GM12873 (cell line): ENCODE data around the gene IFT122.
A peak's percentile ranks its signal among the peaks of the same experiment; 100 is the strongest.

ENCODE experiments used
- TF ChIP-seq, protein P1 (sequence below): IDR thresholded peaks from 2 replicates; pipeline ENCODE4 v1.5.1; 2012; ENCODE audit warnings: low read depth, mild to moderate bottlenecking, moderate library complexity, low read length, control low read depth; ENCODE audit not compliant: insufficient read depth; ENCODE audit errors: missing control alignments

The IFT122 gene

DNA sequence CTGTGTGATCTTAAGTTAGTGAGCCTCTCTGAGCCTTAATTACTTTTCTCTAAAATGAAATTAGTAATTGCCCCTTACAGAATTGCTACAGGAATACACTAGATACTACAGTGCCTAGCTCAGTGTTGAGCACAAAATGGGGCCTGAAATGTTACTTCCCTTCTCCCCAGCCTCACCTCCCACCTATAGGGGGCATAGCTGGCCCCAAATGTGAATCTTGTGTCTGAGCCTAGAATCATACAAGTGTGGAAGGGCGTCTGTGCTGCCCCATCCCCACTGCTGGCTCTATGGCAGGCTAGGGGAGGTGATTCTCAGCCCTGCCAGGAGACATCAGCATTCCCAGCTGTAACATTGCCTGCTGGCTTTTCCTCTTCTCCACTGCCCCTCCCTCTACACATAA is 42.7 kb downstream of the IFT122 start:
- TF ChIP-seq, protein P1, sequence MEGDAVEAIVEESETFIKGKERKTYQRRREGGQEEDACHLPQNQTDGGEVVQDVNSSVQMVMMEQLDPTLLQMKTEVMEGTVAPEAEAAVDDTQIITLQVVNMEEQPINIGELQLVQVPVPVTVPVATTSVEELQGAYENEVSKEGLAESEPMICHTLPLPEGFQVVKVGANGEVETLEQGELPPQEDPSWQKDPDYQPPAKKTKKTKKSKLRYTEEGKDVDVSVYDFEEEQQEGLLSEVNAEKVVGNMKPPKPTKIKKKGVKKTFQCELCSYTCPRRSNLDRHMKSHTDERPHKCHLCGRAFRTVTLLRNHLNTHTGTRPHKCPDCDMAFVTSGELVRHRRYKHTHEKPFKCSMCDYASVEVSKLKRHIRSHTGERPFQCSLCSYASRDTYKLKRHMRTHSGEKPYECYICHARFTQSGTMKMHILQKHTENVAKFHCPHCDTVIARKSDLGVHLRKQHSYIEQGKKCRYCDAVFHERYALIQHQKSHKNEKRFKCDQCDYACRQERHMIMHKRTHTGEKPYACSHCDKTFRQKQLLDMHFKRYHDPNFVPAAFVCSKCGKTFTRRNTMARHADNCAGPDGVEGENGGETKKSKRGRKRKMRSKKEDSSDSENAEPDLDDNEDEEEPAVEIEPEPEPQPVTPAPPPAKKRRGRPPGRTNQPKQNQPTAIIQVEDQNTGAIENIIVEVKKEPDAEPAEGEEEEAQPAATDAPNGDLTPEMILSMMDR, result peak; percentile 39

DNA sequence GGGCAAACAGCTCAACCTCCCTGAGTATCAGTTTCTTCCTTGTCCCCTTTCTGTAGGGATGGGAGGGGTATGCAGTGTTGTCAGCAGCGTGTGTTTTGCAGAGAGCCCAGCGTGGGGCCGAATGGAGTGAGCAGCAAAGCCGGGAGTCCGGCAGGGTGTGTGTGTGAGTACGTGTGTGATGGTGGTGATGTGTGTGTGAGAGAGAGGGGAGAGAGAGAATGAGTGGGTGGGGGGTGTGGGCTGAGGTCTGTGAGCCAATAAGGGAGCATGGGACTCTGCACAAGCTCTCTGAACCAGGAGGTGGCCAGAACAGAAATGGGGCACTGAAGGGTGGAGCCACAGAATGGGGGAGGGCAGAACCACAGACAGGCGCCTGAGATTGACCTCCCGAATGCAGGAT is 43.8 kb downstream of the IFT122 start:
- TF ChIP-seq, protein P1, result no peak

DNA sequence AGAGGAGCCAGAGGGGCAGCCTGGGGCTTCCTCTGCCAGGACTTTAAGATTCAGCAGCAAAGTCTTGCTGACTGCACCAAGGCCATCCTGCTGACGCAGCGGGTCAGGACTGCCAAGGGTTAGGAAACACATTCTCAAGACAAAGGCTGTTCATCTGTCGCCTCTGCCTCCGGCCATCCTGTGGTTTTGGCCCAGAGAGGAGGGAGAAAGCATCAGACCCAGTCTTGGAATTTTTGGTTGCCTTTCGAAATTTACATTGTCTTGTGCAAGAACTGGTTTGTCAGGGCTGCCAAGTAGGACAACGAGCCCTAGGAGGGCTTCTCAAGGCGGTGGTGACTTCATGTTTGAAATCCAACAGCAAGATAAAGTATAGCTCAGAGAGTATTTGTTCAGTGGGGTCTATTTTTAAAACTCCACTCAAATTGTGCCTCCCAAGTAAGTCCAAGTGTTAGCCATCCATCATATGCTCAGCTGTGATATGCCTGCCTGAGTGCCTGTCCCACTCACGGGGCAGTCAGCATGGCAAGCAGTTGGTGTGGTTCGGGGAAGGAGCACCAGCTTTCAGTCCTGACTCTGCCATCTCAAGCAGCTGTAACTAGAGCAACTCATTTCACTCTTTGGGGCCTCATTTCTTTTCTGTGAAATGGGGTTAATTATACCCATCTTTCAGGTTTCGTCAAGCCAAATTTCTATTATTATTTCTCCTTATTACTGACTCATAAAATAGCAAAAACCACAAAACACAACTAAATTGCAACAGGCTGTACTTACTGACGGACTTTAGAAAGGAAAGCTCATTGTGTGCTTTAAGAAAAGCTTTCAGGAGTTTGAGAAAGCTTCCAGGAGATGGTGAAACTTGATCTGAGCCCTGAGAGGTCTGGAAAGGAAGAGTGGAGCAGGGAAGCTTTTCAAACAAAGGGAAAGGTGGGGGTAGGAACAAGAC is 46.0 kb downstream of the IFT122 start:
- TF ChIP-seq, protein P1, result no peak

DNA sequence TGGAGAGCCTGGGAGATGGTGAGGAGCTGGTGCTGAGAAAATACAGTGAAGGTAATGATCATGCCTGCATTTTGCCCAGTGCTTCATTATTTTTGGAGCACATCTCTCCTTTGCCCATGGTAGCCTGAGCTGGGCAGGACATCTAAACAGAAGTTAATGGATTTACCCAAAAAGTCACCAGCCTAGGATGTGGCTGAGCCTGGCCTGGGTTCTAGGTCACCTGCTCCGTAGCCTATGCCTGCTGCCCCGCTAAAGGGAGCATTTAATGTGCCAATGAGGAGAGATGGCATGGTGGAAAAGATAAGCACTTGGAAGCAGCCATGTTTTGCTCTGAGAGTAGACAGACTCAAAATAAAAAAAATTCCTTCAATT is 46.6 kb downstream of the IFT122 start:
- TF ChIP-seq, protein P1, result no peak

DNA sequence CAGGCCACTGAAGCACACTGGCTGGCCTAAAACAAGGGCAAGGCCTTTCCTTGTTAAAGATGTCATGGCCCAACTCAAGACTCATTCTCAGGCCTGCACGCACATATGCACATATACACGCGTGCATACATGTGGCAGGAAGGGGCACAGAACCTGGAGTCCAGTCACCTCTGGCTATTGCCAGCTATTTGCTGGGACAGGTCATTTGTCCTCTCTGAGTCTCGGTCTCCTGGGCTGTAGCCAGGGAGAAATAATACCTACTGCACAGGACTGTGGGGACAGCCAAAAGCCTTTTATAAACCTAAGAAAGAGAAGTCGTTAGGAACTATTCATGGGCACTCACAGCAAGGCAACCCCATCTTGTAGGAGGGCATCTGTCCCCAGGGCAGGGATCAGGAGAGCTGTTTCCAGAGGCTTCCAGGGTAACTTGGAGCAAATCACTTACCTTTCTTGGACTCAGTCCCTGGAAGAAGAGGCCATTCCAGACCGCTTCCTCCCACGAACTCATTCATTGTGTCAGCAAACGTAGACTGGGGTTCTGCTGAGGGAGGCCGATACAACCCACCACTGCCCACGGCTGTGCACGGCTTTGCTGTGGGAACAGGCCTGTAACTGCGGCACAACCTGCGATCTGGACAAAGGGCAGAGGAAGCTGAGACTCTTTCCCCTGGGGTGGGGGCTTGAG is 47.3 kb downstream of the IFT122 start:
- TF ChIP-seq, protein P1, result no peak

DNA sequence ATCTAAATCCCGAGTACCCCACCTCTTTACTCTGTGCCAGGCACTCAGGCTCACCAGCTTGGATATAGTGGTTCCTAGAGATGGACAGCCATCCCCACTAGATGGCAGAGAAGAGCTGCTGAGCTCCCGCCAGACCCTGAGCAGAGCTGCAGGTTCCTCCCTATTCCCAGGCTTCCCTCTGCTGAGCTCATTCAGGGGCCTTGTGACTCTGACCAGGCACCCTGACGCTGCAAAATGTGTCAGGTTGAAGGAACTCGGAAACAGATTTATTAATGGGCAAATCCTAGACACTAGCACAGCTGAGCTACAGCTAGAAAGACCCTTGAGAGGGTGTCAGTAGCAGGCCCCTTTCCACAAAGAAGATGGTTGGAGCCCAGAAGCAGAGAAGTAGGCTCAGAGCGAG is 50.2 kb downstream of the IFT122 start:
- TF ChIP-seq, protein P1, result peak; percentile 93

DNA sequence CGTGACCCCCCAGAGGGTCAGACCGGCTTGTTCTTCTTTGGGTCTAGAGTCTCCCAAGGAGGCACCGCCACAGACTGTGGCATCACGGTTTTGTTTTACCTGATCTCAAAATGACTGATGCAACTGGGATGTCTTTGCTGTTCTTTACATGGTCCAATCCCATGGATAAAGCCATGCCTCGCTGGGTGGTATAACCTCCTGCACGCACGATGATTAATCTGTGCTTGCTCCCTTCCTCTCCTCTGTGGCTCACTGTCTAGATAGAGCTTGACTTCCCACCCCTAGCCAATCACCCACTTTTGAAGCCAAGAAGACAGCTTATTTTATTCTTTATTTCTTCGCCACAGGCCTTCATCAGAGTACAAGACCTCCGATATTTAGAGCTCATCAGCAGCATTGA is 51.8 kb downstream of the IFT122 start:
- TF ChIP-seq, protein P1, result no peak
